ENCODE measurements around the gene CXorf58.
"Not testable (repeated sequence)": the region's sequence is repeated elsewhere in the genome, so short reads cannot be mapped to it uniquely, and the experiment has no call there.

Gene CXorf58, protein sequence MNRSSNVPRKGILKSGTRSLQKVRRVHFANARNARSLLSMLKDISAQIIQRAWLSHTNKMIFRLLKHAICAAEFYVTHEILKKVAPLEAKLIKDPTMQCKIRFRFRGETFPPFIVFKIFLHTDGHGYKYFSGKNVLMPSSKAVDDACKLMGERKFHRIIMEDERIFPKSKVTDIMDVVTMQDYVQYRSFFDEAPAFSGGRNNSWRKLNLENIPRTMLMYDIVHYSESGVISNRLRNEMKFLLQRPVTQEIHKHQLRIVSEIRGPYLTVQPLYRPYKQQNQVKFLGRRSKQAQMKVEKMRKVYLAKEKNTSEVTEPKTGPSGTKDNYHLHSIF

DNA sequence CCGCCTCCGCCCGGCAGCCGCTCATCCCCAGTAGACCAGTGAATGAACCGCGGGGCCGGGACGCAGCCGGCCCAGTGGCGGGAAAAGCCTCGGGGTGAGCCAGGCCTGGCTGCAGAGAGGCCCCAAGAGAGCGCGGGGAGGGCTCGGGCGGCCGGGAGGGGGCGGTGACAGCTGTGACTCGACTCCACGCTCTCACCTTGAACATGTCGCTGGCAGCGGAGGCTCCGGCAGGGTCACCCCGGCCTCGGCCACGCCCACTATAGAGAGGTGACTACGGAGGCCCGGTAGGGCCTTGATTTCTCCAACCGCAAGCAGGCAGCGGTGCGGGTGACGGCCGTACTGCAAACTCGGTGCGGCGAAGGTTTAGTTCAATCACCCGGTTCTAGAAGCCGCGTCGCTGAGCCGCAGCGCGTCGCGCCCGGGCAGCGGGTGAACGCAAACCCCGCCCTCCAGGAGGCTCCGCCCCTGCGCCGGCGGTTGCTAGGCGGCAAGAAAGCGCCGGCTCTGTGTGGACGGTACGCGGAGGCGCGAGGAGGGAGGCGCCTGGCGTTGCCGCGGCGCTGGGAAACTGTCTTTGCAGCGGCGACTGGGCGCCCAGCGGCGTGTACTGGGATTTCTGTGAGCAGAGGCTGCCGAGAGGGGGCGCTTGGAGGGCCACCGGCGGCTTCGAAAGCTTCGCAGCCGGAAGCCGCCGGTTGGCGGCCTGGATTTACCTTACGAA is at the start of gene CXorf58, which contains the start of gene APOO:
CXorf58 (plus strand) TSS at position 509 of the 721 bp plus-strand sequence. CDS start 2,297 bp downstream, outside the sequence.
APOO (minus strand) TSS at position 441 of the 721 bp plus-strand sequence; CDS start at position 205, 236 bp downstream.
- DNase-seq (ENCODE audit: low read depth, low spot score): peak; percentile 100

DNA sequence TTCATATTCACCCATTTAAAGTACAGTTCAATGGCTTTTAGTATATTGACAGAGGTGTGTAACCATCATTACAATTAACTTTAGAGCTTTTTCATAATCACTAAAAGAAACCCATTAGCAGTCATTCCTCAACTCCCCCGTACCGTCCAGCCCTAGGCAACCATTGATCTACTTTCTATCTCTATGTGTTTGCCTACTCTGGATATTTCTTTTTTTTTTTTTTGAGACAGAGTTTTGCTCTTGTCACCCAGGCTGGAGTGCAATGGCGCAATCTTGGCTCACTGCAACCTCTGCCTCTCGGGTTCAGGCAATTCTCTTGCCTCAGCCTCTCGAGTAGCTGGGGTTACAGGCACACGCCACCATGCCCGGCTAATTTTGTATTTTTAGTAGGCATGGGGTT is 48.6 kb upstream of the CXorf58 start:
- DNase-seq (ENCODE audit: low read depth, low spot score): not testable (repeated sequence)

GRCh38 chrX:23861215-23861896 is 46.5 kb upstream of the CXorf58 start:
- DNase-seq (ENCODE audit: low read depth, low spot score): no peak

DNA sequence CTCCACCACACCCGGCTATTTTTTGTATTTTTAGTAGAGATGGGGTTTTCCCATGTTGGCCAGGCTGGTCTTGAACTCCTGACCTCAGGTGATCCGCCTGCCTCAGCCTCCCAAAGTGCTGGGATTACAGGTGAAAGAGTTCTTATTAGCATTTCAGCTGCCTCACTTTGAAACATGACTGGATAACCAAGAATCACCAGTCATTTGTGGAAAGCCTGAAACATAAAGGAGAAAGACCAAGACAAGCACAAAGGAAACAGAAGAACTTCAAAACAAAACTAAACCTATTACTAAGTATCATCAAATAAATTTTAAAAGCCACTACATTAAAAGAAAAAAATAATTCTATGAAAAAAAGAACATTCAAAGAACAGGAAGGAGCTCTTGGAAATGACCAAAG is 45.9 kb upstream of the CXorf58 start:
- DNase-seq (ENCODE audit: low read depth, low spot score): not testable (repeated sequence)

DNA sequence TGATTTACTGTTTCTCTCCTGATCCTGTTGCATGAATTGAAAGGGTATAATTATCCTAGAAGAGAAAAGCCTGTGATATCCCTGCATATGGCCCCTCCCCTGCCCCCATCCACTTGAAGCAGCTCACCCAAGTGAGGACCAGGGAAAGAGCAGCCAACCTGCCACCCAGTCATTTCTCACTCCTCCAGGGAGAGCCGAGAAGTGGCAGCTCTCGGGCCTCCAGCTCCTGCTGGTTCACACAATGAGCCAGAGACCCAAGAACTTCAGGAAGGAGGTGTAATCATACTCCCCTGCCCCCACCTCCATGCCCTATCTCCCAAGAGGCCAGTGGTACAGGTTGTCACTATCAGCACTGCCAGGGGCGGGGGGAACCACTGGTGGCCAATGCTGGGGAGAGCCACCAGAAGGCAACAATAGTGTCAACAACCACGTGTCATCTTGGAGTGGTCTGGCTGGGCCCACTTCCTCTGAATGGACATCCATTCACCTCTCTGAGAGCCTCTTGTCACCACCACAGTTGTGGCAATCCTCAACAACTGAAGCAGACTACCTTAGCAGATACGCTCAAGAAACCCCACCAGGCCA is 43.0 kb upstream of the CXorf58 start:
- DNase-seq (ENCODE audit: low read depth, low spot score): no peak

GRCh38 chrX:23870041-23870440 is 37.8 kb upstream of the CXorf58 start:
- DNase-seq (ENCODE audit: low read depth, low spot score): no peak

DNA sequence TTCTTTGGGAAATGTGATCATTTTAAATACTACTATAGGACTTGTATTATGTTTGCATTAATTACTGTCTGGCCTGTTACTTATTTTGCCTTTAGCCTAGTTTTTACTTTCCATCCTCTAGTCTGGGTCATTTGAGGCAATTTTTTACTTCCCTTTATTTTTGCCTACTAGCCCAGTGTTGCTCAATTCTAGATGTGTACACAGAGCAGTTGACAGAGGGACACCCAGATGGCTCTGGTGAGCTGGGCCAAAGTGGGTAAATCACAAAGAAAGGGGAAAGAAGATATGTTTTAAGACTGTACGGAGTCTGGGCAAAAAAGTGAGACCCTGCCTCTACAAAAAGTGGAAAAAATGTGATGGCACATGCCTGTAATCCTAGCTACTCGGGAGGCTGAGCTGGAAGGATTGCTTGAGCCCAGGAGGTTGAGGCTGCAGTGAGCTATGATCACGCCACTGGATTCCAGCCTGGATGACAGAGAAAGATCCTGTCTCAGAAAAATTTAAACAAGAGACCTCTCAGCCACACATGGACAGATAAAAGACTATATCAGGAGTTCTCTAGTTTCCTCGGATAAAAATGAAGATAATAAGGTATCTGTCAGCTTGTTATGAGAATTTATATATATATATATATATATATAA is 35.8 kb upstream of the CXorf58 start:
- no peak for DNase-seq (ENCODE audit: low read depth, low spot score)

- DNase-seq (ENCODE audit: low read depth, low spot score): no peak
Measured at GRCh38 chrX:23879380-23880090, 28.3 kb upstream of the CXorf58 start.

DNA sequence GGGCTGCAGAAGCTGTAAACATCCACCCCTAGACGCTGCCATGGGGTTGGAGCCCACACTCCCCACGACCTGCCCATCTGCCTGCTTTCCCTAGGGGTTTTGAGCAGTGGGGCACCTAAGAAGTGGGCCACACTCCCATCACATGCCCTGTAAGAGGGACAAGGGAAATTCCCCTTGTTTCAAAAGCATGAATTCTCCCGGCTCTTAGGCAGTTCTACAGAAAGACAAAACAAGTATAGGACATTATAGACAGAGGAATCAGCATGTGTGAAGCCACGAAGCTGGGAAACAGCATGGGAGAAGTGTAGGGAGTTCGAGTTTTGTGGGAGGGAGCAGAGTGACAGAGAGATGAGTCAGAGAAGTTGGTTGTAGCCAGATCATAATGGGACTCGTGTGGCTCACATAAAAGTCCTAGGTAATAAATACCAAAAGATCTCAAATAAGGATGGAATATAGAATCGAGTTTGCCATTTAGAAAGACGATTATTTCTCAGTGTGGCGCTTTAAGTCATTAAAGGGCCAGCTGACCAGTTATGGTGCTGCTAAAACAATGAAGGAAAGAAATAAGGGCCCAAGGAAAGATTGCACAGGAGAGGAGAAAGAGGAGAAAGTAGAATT is 24.0 kb upstream of the CXorf58 start:
- DNase-seq (ENCODE audit: low read depth, low spot score): peak; percentile 37

GRCh38 chrX:23884427-23885024 is 23.3 kb upstream of the CXorf58 start:
- DNase-seq (ENCODE audit: low read depth, low spot score): no peak

DNA sequence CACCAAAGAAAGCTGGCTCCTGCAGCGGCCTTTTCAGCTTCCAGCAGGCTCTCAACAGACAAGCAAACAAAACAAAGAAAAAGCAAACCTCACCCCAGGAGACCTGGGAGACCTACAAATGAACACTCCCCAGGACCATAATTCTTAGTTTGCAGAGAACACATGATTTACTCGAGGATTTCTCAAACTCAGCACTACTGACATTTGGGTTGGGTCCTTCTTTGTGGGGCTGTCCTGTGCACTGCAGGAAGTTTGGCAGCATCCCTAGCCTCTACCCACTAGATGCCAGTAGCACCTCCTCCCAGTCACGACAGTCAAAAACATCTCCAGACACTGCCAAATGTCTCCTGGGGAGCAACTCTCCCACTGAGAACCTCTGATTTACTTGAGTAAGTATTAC is 22.0 kb upstream of the CXorf58 start:
- no peak for DNase-seq (ENCODE audit: low read depth, low spot score)

DNA sequence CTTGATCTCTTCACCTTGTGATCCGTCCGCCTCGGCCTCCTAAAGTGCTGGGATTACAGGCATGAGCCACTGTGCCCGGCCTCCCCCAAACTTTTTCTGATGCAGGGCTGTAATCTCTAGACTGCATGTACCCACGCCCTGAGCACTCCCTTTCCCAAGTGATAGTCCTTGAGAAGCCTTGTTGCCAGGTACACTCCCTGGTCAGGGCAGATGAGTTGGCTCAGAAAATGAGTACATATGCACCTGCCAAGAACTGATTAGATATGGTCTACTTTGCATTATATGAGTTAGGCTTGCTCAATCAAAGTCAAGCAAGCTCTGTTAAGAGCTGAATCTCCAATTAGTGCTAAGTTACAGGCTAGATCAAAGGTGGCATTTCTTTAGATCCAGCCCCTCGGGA is 20.4 kb upstream of the CXorf58 start:
- DNase-seq (ENCODE audit: low read depth, low spot score): no peak

DNA sequence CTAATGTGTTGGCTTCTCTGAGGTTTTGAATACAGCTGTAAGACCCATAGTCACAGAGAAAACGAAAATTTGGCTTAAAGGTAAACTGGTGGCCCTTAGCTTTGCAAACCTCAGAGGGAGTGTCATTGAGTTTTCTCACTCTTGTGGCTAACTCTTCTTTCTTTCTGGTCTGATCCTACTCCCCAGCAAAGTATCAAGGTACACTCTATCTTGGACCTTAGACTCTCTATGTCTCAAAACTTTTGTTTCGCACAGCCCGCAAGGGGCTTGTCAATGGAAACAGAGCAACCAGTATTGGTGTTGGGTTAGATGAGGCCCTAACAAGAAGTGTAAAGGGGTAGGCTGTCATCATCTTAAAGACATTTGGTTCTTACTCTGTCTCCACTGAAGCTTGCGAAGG is 19.9 kb upstream of the CXorf58 start:
- DNase-seq (ENCODE audit: low read depth, low spot score): no peak

DNA sequence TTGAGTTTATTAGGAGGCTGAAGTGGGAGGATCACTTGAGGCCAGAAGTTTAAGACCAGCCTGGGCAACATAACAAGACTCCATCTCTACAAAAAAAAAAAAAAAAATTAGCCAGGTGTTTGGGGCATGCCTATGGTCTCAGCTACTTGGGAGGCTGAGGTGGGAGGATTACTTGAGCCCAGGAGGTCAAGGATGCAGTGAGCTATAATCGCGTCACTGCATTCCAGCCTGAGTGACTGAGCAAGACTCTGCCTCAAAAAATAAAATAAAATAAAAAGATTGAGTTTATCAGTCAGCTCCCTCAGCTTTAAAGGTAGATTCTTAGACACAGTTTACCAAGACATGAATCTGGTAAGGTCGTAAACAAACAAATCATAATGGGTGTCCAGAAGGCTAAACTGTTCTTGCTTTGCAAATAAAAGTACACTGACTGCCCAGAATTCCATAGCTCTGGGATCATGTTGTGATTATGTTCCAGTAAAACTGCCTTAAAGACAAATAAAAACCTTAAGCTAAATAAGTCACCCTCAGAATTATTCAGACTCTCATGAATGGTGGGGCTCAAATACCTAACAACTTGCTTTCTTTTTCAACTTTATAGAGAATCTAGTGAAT is 18.8 kb upstream of the CXorf58 start:
- DNase-seq (ENCODE audit: low read depth, low spot score): no peak

DNA sequence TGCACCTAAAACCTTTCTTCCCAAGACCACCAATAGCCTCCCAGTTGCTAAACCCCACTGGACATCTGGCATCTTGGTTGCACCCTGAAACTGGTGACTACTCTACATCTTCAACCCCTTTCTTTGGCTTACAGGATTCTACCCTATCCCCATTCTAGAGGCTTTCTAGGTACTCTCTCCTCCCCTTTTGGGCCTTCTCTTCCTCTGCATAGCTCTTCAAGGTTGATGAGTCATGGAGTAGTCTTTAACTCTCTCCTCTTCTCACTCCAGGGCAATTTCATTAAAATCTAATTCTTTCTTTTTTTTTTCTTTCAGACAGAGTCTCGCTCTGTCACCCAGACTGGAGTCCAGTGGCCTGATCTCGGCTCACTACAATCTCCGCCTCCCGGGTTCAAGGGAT is 16.9 kb upstream of the CXorf58 start:
- no peak for DNase-seq (ENCODE audit: low read depth, low spot score)

- not testable (repeated sequence) for DNase-seq (ENCODE audit: low read depth, low spot score)
Measured at GRCh38 chrX:23894993-23895392, 12.8 kb upstream of the CXorf58 start.

DNA sequence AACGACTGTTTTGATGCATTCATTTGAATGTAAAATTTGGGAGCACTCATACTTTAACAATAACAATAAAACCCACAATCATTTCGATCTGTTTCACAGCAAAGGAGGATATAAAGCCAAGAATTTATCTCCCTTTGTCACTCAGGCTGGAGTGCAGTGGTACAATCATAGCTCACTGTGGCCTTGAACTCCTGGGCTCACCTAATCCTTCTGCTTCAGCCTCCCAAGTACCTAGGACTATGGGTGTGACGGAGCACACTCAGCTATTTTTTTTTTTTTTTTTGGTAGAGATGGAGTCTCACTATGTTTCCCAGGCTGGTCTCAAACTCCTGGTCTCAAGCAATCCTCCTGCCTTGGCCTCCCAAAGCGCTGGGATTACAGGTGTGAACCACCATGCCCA is 11.3 kb upstream of the CXorf58 start:
- DNase-seq (ENCODE audit: low read depth, low spot score): not testable (repeated sequence)

- DNase-seq (ENCODE audit: low read depth, low spot score): no peak
Measured at GRCh38 chrX:23896981-23897380, 10.8 kb upstream of the CXorf58 start.

DNA sequence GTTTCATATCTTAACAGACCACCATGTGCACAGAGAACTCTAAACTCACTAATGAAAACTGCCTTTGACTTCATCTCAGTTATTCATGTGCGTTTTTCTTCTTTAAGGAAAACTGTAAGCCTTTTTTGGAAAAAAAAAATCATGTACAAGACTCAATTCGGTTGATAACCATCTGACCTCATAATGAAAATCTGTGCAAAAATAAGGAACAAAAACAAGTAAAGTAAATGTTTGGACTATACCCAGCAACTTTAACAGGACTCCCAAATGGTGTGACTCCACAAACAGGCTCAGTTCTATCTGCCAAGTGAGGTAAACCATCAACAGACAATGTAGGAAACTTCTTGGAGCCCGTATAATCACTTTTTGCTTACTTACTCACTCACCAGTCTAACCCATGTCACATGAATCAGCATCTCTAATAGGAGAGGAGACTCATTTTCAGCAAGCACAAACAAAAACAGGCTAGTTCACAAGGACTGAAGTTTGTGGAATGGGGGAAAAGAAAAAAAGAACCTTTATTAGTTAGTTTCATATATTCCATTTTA is 9.3 kb upstream of the CXorf58 start:
- DNase-seq (ENCODE audit: low read depth, low spot score): no peak

Measured in ELF-1 (cell line).